ENCODE results near the gene CPNE1. TPM values are rescaled to one million over a fixed set of nuclear protein-coding genes. Genes with fewer than 3 reads are reported as not detected.

The CPNE1 gene
- total RNA-seq, 1 donor from 2014 or later: 22.5 TPM

GRCh38 chr20:35597186-35597585 is 67.5 kb downstream of the CPNE1 start:
- TF ChIP-seq CTCF (conservative IDR thresholded peaks at IDR 0.05; ENCODE audit: low read depth, low read length): no peak
- no peak for DNase-seq (ENCODE audit: low read depth)
- H3K4me3 ChIP-seq (ENCODE audit: low read depth, low read length): no peak overlapping the region

DNA sequence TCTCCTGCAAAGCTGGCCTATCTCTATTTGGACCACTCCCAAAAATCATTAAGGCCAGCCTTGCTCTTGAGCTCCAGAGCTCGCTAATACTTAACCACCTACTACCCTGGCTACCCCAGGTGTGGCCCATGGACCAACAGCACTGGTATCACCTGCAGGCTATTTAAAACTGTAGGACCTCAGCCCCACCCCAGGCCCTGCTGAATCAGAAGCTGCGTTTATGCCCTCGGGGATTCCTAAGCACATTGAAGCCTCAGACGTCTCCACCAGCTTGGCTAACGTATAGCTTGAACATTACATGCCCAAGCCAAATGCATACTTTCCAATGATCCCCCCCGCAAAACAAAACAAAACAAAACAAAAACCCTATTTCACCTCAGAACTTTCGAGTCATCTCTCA is 68.8 kb downstream of the CPNE1 start:
- H3K4me3 ChIP-seq (ENCODE audit: low read depth, low read length): no peak overlapping the region
- no peak for DNase-seq (ENCODE audit: low read depth)
- no peak for TF ChIP-seq CTCF (conservative IDR thresholded peaks at IDR 0.05; ENCODE audit: low read depth, low read length)

- H3K4me3 ChIP-seq (ENCODE audit: low read depth, low read length): no peak overlapping the region
- no peak for DNase-seq (ENCODE audit: low read depth)
- no peak for TF ChIP-seq CTCF (conservative IDR thresholded peaks at IDR 0.05; ENCODE audit: low read depth, low read length)
Measured at GRCh38 chr20:35595456-35595855, 69.2 kb downstream of the CPNE1 start.

GRCh38 chr20:35592339-35592974 is 72.2 kb downstream of the CPNE1 start:
- DNase-seq (ENCODE audit: low read depth): no peak
- no peak overlapping the region for H3K4me3 ChIP-seq (ENCODE audit: low read depth, low read length)
- TF ChIP-seq CTCF (conservative IDR thresholded peaks at IDR 0.05; ENCODE audit: low read depth, low read length): no peak

DNA sequence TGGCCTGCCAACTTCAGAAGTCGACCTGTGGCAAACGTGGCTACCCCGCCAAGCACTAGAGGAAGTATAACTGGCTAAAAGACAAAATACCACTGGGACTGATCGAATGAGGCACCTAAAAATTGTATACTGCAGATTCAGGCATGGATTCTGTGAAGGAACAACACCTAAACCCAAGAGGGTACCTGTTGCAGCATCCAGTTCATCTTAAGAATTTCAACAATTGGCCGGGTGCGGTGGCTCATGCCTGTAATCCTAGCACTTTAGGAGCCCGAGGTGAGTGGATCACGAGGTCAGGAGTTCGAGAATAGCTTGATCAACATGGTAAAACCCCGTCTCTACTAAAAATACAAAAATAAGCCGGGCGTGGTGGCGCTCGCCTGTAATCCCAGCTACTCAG is 76.3 kb downstream of the CPNE1 start:
- TF ChIP-seq CTCF (conservative IDR thresholded peaks at IDR 0.05; ENCODE audit: low read depth, low read length): no peak

DNA sequence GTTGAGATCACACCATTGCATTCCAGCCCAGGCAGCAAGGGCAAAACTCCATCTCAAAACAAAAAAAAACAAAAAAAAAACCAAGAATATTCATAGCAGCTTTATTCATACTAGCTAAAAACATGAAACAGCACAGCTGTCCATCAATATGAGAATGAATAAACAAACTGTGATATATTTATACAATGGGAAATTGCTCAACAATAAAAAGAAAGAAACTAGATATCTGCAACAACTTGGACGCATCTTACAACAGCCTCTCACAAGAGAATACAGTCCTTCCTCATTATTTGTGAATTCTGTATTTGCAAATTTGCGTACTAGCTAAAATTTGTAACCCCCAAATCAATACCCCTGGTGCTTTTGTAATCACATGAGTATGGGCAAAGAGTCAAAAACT is 77.3 kb downstream of the CPNE1 start:
- TF ChIP-seq CTCF (conservative IDR thresholded peaks at IDR 0.05; ENCODE audit: low read depth, low read length): no peak
- H3K4me3 ChIP-seq (ENCODE audit: low read depth, low read length): no peak overlapping the region
- DNase-seq (ENCODE audit: low read depth): no peak

More for the DNA sequence above, 76.3 kb downstream of the CPNE1 start:
- no peak for DNase-seq (ENCODE audit: low read depth)
- no peak overlapping the region for H3K4me3 ChIP-seq (ENCODE audit: low read depth, low read length)

DNA sequence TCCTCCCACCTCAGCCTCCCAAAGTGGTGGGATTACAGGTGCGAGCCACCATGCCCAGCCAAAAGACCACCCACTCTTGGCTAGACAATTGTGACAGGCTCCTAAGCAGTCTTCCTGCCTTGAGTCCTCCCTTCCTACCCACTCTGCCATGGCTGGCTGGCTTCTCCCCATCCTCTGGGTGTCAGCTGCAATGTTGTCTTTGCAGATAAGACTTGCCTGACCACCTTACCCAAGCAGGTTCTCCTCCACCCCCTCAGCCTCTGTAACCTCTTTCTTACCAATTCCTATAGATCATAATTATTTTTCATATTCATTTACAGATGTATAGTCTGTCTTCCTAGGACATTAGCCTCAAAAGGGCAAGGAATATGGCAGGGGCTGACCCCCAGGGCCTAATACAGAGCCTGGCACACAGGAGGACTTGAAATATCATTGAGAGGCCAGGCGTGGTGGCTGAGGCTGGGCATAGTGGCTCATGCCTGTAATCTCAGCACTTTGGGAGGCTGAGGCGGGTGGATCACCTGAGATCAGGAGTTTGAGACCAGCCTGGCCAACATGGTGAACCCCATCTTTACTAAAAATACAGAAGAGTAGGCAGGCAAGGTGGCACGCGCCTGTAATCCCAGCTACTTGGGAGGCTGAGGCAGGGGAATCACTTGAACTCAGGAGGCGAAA is 77.8 kb downstream of the CPNE1 start:
- DNase-seq (ENCODE audit: low read depth): no peak
- H3K4me3 ChIP-seq (ENCODE audit: low read depth, low read length): no peak overlapping the region
- TF ChIP-seq CTCF (conservative IDR thresholded peaks at IDR 0.05; ENCODE audit: low read depth, low read length): no peak
